IMR-90 (cell line): ENCODE data around the gene STX18. TPM values are rescaled to one million over a fixed set of nuclear protein-coding genes. Genes with fewer than 3 reads are reported as not detected.

Experiments used
- ATAC-seq: fragments of 200-7000 bp; cut with Tn5 transposase; 2 replicates; pipeline ENCODE4 v1.9.1; 2020; ENCODE audit warnings: low read depth, mild to moderate bottlenecking, moderate library complexity
- BruUV-seq: library from RNA; stranded (reverse); fragments of 400-500 nt; replicated peaks from 2 replicates; lab custom pipeline; 2021; lab: Mats Ljungman, UMichigan
- CTCF ChIA-PET: fragments of 300-600 bp; formaldehyde crosslinking; extraction: SDS; loops from one replicate; lab custom pipeline; 2021; ENCODE audit warnings: antibody characterized with exemption; lab: Yijun Ruan, JAX
- POLR2A ChIA-PET: fragments of 300-600 bp; sonication (Branson Sonifier 250); formaldehyde crosslinking; loops from one replicate; lab custom pipeline; 2022; ENCODE audit warnings: antibody characterized with exemption; ENCODE audit not compliant: unreplicated experiment; lab: Charles Lee
- DNase-seq: peaks from one replicate; pipeline ENCODE4 v3.0.0; 2013
- H2AFZ ChIP-seq: replicated peaks from 2 replicates; pipeline ENCODE3; 2013; ENCODE audit warnings: low read length, mild to moderate bottlenecking; ENCODE audit not compliant: poor library complexity
- H2AK5ac ChIP-seq: 2 replicates; pipeline ENCODE4 v1.6.1; 2013; ENCODE audit warnings: low read depth, low read length, inconsistent platforms
- H2AK9ac ChIP-seq: replicated peaks from 2 replicates; pipeline ENCODE3; 2013; ENCODE audit warnings: mild to moderate bottlenecking, low read depth, low read length, moderate library complexity; ENCODE audit not compliant: poor library complexity
- H2BK120ac ChIP-seq: 2 replicates; pipeline ENCODE4 v1.6.1; 2013; ENCODE audit warnings: low read depth, low read length, inconsistent platforms
- H2BK15ac ChIP-seq: 3 replicates; pipeline ENCODE4 v1.6.1; 2013; ENCODE audit warnings: low read depth, low read length, inconsistent platforms
- H2BK20ac ChIP-seq: 2 replicates; pipeline ENCODE4 v1.6.1; 2013; ENCODE audit warnings: low read depth, mild to moderate bottlenecking, inconsistent platforms, low read length, moderate library complexity
- H2BK5ac ChIP-seq: 2 replicates; pipeline ENCODE4 v1.6.1; 2013; ENCODE audit warnings: mild to moderate bottlenecking, low read depth, low read length, inconsistent platforms; ENCODE audit not compliant: poor library complexity, severe bottlenecking
- H3K14ac ChIP-seq: replicated peaks from 2 replicates; pipeline ENCODE4 v1.6.1; 2013; ENCODE audit warnings: low read depth, low read length, inconsistent platforms
- H3K18ac ChIP-seq: 2 replicates; pipeline ENCODE4 v1.6.1; 2013; ENCODE audit warnings: low read depth, low read length, control low read depth
- H3K23ac ChIP-seq: 2 replicates; pipeline ENCODE4 v1.6.1; 2013; ENCODE audit warnings: low read depth, low read length, inconsistent platforms
- H3K27ac ChIP-seq: 2 replicates; pipeline ENCODE4 v1.5.1; 2013; ENCODE audit warnings: mild to moderate bottlenecking, control low read depth, low read length; ENCODE audit not compliant: insufficient read depth
- H3K27me3 ChIP-seq: 2 replicates; pipeline ENCODE4 v1.6.1; 2013; ENCODE audit warnings: low read length; ENCODE audit not compliant: control insufficient read depth, insufficient read depth
- H3K36me3 ChIP-seq: 2 replicates; pipeline ENCODE4 v1.6.1; 2013; ENCODE audit warnings: low read length, mixed read lengths; ENCODE audit not compliant: control insufficient read depth, insufficient read depth
- H3K4ac ChIP-seq: 2 replicates; pipeline ENCODE4 v1.6.1; 2013; ENCODE audit warnings: low read depth, low read length, inconsistent platforms
- H3K4me1 ChIP-seq: 2 replicates; pipeline ENCODE4 v1.6.1; 2013; ENCODE audit warnings: low read length, mixed read lengths; ENCODE audit not compliant: control insufficient read depth, insufficient read depth
- H3K4me2 ChIP-seq: 2 replicates; pipeline ENCODE4 v1.6.1; 2013; ENCODE audit warnings: low read depth, mild to moderate bottlenecking, control low read depth, low read length, moderate library complexity
- H3K4me3 ChIP-seq: 2 replicates; pipeline ENCODE4 v1.5.1; 2013; ENCODE audit warnings: low read depth, mild to moderate bottlenecking, control low read depth, low read length, moderate library complexity; ENCODE audit not compliant: insufficient read depth
- H3K56ac ChIP-seq: 2 replicates; pipeline ENCODE4 v1.6.1; 2013; ENCODE audit warnings: low read length, inconsistent platforms; ENCODE audit not compliant: insufficient read depth; ENCODE audit errors: extremely low read depth
- H3K79me1 ChIP-seq, 2 experiments: 2 replicates each; pipeline ENCODE4 v1.6.1; 2013; ENCODE audit warnings: low read length in 2 of 2, inconsistent platforms in 1 of 2, low read depth in 1 of 2
- H3K9ac ChIP-seq: 2 replicates; pipeline ENCODE4 v1.6.1; 2013; ENCODE audit warnings: low read depth, low read length, control low read depth
- H3K9me1 ChIP-seq: 2 replicates; pipeline ENCODE4 v1.6.1; 2013; ENCODE audit warnings: low read length, inconsistent platforms; ENCODE audit not compliant: insufficient read depth
- H3K9me3 ChIP-seq: 2 replicates; pipeline ENCODE4 v1.6.1; 2013; ENCODE audit warnings: low read length; ENCODE audit not compliant: control insufficient read depth, insufficient read depth
- H4K20me1 ChIP-seq: 2 replicates; pipeline ENCODE4 v1.6.1; 2013; ENCODE audit warnings: low read length, inconsistent platforms; ENCODE audit not compliant: insufficient read depth
- H4K5ac ChIP-seq: 2 replicates; pipeline ENCODE4 v1.6.1; 2013; ENCODE audit warnings: mild to moderate bottlenecking, low read depth, low read length, control low read depth
- H4K8ac ChIP-seq, 2 experiments: 2 replicates each; pipeline ENCODE4 v1.6.1; 2013; ENCODE audit warnings: low read depth in 2 of 2, low read length in 2 of 2, control low read depth in 1 of 2, inconsistent platforms in 1 of 2
- H4K91ac ChIP-seq: 2 replicates; pipeline ENCODE4 v1.6.1; 2013; ENCODE audit warnings: low read depth, low read length, inconsistent platforms; ENCODE audit not compliant: insufficient read depth
- CEBPB ChIP-seq: IDR thresholded peaks from 2 replicates; pipeline ENCODE4 v1.6.1; 2012; ENCODE audit warnings: low read depth, low read length, improper control_type of control experiment
- CHD1 ChIP-seq: IDR thresholded peaks from 2 replicates; pipeline ENCODE4 v1.6.1; 2012; ENCODE audit warnings: low read depth, low read length, improper control_type of control experiment
- FOS ChIP-seq: fragments of 150-350 bp; IDR thresholded peaks from 2 replicates; pipeline ENCODE4 v1.6.1; 2016; ENCODE audit warnings: low read depth, low read length
- MAFK ChIP-seq: IDR thresholded peaks from 2 replicates; pipeline ENCODE4 v1.6.1; 2012; ENCODE audit warnings: low read depth, low read length, improper control_type of control experiment
- MAZ ChIP-seq: IDR thresholded peaks from 2 replicates; pipeline ENCODE4 v1.6.1; 2012; ENCODE audit warnings: low read depth, mild to moderate bottlenecking, low read length, improper control_type of control experiment, moderate library complexity, borderline replicate concordance
- MXI1 ChIP-seq: IDR thresholded peaks from 2 replicates; pipeline ENCODE4 v1.6.1; 2012; ENCODE audit warnings: low read depth, mild to moderate bottlenecking, low read length, moderate library complexity, borderline replicate concordance
- POLR2A ChIP-seq: IDR thresholded peaks from 2 replicates; pipeline ENCODE4 v1.6.1; 2012; ENCODE audit warnings: mild to moderate bottlenecking, low read depth, low read length
- RAD21 ChIP-seq: IDR thresholded peaks from 2 replicates; pipeline ENCODE4 v1.6.1; 2012; ENCODE audit warnings: low read length, improper control_type of control experiment
- RCOR1 ChIP-seq: IDR thresholded peaks from 2 replicates; pipeline ENCODE4 v1.6.1; 2012; ENCODE audit warnings: mild to moderate bottlenecking, low read length, improper control_type of control experiment; ENCODE audit not compliant: insufficient replicate concordance
- WGBS, 2 experiments: methylation state at CpG; one replicate each; pipeline versions ENCODE4 v1.1.5 to v1.1.7; 2013; ENCODE audit warnings: missing lambda C conversion rate in 2 of 2; ENCODE audit not compliant: insufficient read length in 1 of 2; ENCODE audit errors: extremely low coverage in 2 of 2; 5-methylcytosine and 5-hydroxymethylcytosine counted together
- dilution Hi-C: fragments of 300-500 bp; cut with HindIII; formaldehyde crosslinking; loops from one replicate; pipeline ENCODE4 v1.14.3; 2018; ENCODE audit warnings: low sequenced_read_pairs; ENCODE audit not compliant: unreplicated experiment
- in situ Hi-C: fragments of 300-500 bp; cut with MboI; formaldehyde crosslinking; loops from 3 replicates; pipeline ENCODE4 v1.14.3; 2019; ENCODE audit warnings: low sequenced_read_pairs, inconsistent platforms, mixed read lengths
- intact Hi-C: fragments of 100-400 bp; cut with micrococcal nuclease; formaldehyde crosslinking; loops from 2 replicates; pipeline ENCODE4 v1.10.0; 2022
- polyA plus RNA-seq, 3 experiments: library from polyadenylated mRNA; depleted of rRNA; stranded (reverse); fragments of >200 nt; gene quantifications; 2 replicates each; pipeline ENCODE4 v1.2.3, GENCODE V29; 2012; ENCODE audit warnings: low replicate concordance in 1 of 3
- total RNA-seq: library from RNA; depleted of rRNA; stranded (reverse); fragments of >200 nt; gene quantifications from 2 replicates; pipeline ENCODE4 v1.2.3, GENCODE V29; 2012
- TF ChIP-seq, protein P1 (sequence below): fragments of 150-350 bp; IDR thresholded peaks from 2 replicates; pipeline ENCODE4 v1.6.1; 2017; ENCODE audit warnings: mild to moderate bottlenecking, antibody characterized with exemption, low read length, low read depth
- TF ChIP-seq, protein P2 (sequence below): fragments of 150-350 bp; IDR thresholded peaks from 2 replicates; pipeline ENCODE4 v1.6.1; 2016; ENCODE audit warnings: low read depth, mild to moderate bottlenecking, low read length, moderate library complexity, borderline replicate concordance

The STX18 gene
- total and polyA plus RNA-seq, 2 of the 4 experiments (the other 2 are of a cell fraction) = 20.1 to 23.4 TPM

DNA sequence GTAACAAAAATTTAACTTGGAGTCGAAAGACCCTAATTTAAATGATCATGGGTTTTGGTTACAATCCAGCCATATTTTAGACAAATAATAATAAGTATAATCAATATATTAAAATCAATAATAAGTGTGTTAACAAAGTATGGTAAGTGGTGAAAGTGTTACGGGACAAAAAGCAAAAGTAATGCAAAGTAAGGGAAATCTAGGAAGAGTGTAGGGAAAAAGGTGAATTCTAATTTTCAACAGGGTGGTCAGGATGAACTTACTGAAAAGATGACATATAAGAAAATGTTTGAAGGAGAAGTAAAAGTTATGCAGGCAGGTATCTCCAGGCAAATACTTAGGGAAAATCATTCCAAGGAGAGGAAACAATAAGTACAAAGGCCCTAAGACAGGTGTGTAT, 32.3 kb downstream of the STX18 start:
- DNase-seq (no peak), ATAC-seq (no peak)
- no peak overlapping the region for H3K23ac ChIP-seq
- no peak overlapping the region for H2AFZ ChIP-seq
- H2BK15ac ChIP-seq = no peak overlapping the region
- H4K5ac ChIP-seq = no peak overlapping the region
- CTCF ChIA-PET = no interaction called here
- no peak for TF ChIP-seq POLR2A
- TF ChIP-seq, protein P1, sequence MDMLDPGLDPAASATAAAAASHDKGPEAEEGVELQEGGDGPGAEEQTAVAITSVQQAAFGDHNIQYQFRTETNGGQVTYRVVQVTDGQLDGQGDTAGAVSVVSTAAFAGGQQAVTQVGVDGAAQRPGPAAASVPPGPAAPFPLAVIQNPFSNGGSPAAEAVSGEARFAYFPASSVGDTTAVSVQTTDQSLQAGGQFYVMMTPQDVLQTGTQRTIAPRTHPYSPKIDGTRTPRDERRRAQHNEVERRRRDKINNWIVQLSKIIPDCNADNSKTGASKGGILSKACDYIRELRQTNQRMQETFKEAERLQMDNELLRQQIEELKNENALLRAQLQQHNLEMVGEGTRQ = no peak
- no peak for TF ChIP-seq CHD1
- TF ChIP-seq CEBPB = no peak
- no peak for TF ChIP-seq MAFK
- no peak for TF ChIP-seq MAZ
- TF ChIP-seq RAD21 = no peak
- TF ChIP-seq, protein P2, sequence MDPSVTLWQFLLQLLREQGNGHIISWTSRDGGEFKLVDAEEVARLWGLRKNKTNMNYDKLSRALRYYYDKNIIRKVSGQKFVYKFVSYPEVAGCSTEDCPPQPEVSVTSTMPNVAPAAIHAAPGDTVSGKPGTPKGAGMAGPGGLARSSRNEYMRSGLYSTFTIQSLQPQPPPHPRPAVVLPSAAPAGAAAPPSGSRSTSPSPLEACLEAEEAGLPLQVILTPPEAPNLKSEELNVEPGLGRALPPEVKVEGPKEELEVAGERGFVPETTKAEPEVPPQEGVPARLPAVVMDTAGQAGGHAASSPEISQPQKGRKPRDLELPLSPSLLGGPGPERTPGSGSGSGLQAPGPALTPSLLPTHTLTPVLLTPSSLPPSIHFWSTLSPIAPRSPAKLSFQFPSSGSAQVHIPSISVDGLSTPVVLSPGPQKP = no peak
- no peak for TF ChIP-seq FOS
- TF ChIP-seq MXI1 = no peak
- no peak for TF ChIP-seq RCOR1
- POLR2A ChIA-PET = no interaction called here
- H3K4ac ChIP-seq = no peak overlapping the region
- H4K8ac ChIP-seq = no peak overlapping the region
- H3K4me2 ChIP-seq = no peak overlapping the region
- H4K91ac ChIP-seq = no peak overlapping the region
- H3K18ac ChIP-seq = no peak overlapping the region
- H3K9ac ChIP-seq = no peak overlapping the region
- no CpG with 5 or more reads among the region's 2 CpGs for WGBS, 2 experiments
- H2BK120ac ChIP-seq = no peak overlapping the region
- H2BK5ac ChIP-seq = no peak overlapping the region
- H3K36me3 ChIP-seq = no peaks in the 10 kb centered on the region
- no peak overlapping the region for H2AK9ac ChIP-seq
- H3K9me1 ChIP-seq = peaks cover 3% of the 10 kb centered on the region; the same call in 1 of the 2 replicates
- in situ Hi-C loops = no loop called here
- dilution Hi-C loops = no loop called here
- no peak overlapping the region for H3K27ac ChIP-seq
- peaks cover 16% of the 10 kb centered on the region; the same call in 1 of the 2 replicates for H4K20me1 ChIP-seq
- H3K4me3 ChIP-seq = no peak overlapping the region
- no TSS peak for BruUV-seq
- H3K9me3 ChIP-seq = no peaks in the 10 kb centered on the region
- no peak overlapping the region for H3K14ac ChIP-seq
- no peaks in the 10 kb centered on the region for H3K4me1 ChIP-seq
- H2AK5ac ChIP-seq = no peak overlapping the region
- H3K56ac ChIP-seq = no peak overlapping the region
- H3K79me1 ChIP-seq = peaks cover 22 to 46% of the 10 kb centered on the region in 2 experiments
- H3K27me3 ChIP-seq = no peaks in the 10 kb centered on the region
- H2BK20ac ChIP-seq = no peak overlapping the region
- intact Hi-C loops = no loop called here
